ENCODE results near the gene ASCC2. TPM values are rescaled to one million over a fixed set of nuclear protein-coding genes. Genes with fewer than 3 reads are reported as not detected.

The ASCC2 gene
- total and polyA plus RNA-seq, 2 of the 4 experiments (the other 2 are of a cell fraction), result 40.0 to 62.2 TPM

DNA sequence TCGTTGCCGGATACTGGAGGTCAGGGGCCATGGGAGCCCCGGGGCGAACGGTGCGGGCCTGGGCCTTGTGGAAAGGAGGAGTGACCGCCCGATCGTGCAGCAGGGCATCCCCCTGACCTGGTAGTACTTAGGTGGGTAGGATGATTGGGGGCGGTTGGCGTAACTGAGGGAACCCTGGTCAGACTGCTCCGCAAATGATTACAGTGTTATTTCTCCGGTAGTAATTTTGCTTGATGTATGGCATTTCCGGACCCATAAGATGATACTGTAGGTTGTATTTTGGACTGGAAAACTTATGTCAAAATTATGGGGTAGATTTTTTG is 45.7 kb upstream of the ASCC2 start:
- peak; percentile 8; the same call in 1 of the 2 replicates for ATAC-seq (ENCODE audit: low read depth)
- Histone ChIP-seq H2BK5ac (ENCODE audit: low read depth, low read length, poor library complexity, severe bottlenecking) (peak overlapping the region; percentile 79), H3K27me3 (ENCODE audit: control insufficient read depth, insufficient read depth, low read length) (no peaks in the 10 kb centered on the region), H3K79me1 (ENCODE audit: low read depth in 1 of 2, low read length in 2 of 2) (peaks cover 5 to 37% of the 10 kb centered on the region in 2 experiments; a peak in 3 of 4 replicates), H3K14ac (replicated peaks; ENCODE audit: low read depth, low read length) (peak overlapping the region; percentile 95), H2AK9ac (replicated peaks; ENCODE audit: low read depth, low read length, poor library complexity) (peak overlapping the region; percentile 95), H3K27ac (ENCODE audit: insufficient read depth, low read length) (peak overlapping the region; percentile 83), H3K36me3 (ENCODE audit: control insufficient read depth, insufficient read depth, low read length) (no peaks in the 10 kb centered on the region), H4K20me1 (ENCODE audit: insufficient read depth, low read length) (peaks cover 51% of the 10 kb centered on the region), H3K56ac (ENCODE audit: extremely low read depth, insufficient read depth, low read length) (no peak overlapping the region; the same call in 1 of the 2 replicates), H3K4me2 (ENCODE audit: low read depth, low read length) (peak overlapping the region; percentile 98), H2BK20ac (ENCODE audit: low read depth, low read length) (no peak overlapping the region), H4K8ac (ENCODE audit: low read depth in 2 of 2, low read length in 2 of 2) (peak overlapping the region in 1 of 2 experiments; percentile 63; a peak in 1 of 4 replicates), H3K4me3 (ENCODE audit: insufficient read depth, low read depth, low read length) (peak overlapping the region; percentile 100), H2BK15ac (ENCODE audit: low read depth, low read length) (no peak overlapping the region), H3K18ac (ENCODE audit: low read depth, low read length) (peak overlapping the region; percentile 76; the same call in 1 of the 2 replicates), H2AK5ac (ENCODE audit: low read depth, low read length) (peak overlapping the region; percentile 61; the same call in 1 of the 2 replicates), H3K9me1 (ENCODE audit: insufficient read depth, low read length) (peaks cover 3% of the 10 kb centered on the region), H3K4ac (ENCODE audit: low read depth, low read length) (peak overlapping the region; percentile 85), H4K5ac (ENCODE audit: low read depth, low read length) (no peak overlapping the region), H4K91ac (ENCODE audit: insufficient read depth, low read depth, low read length) (peak overlapping the region; percentile 48; the same call in 1 of the 2 replicates), H3K9me3 (ENCODE audit: control insufficient read depth, insufficient read depth, low read length) (no peaks in the 10 kb centered on the region), H2BK120ac (ENCODE audit: low read depth, low read length) (peak overlapping the region; percentile 13; the same call in 1 of the 2 replicates), H3K4me1 (ENCODE audit: control insufficient read depth, insufficient read depth, low read length) (peaks cover 5% of the 10 kb centered on the region), H3K23ac (ENCODE audit: low read depth, low read length) (peak overlapping the region; percentile 91), H2AFZ (replicated peaks; ENCODE audit: low read length, poor library complexity) (peak overlapping the region; percentile 96), H3K9ac (ENCODE audit: low read depth, low read length) (peak overlapping the region; percentile 95)
- ChIA-PET POLR2A (ENCODE audit: unreplicated experiment) (interaction anchor here (0.5 to 0.8 kb wide), 3 partner anchors 9 to 515 kb away, joined by 3 to 4 read pairs (median 3); no protein-coding TSS in a partner anchor), CTCF (interaction anchor here (0.6 to 0.8 kb wide), 2 partner anchors 48 to 122 kb away, joined by 3 read pairs; no protein-coding TSS in a partner anchor)
- DNase-seq, result peak; percentile 8
- WGBS, 2 experiments (ENCODE audit: extremely low coverage in 2 of 2, insufficient read length in 1 of 2), result 5% methylated on average over 4 of the region's 14 CpGs; no CpG with 5 or more reads in 1 of the 2 experiments
- in situ Hi-C loops (cut with MboI; ENCODE audit: low sequenced_read_pairs), result no loop called here
- dilution Hi-C loops (cut with HindIII; ENCODE audit: low sequenced_read_pairs, unreplicated experiment), result no loop called here
- TF ChIP-seq RAD21 (IDR thresholded peaks at IDR 0.05; ENCODE audit: low read length) (no peak), MAZ (IDR thresholded peaks at IDR 0.05; ENCODE audit: borderline replicate concordance, low read depth, low read length) (no peak), RCOR1 (IDR thresholded peaks at IDR 0.05; ENCODE audit: insufficient replicate concordance, low read length) (no peak), RFX5 (IDR thresholded peaks at IDR 0.05; ENCODE audit: low read depth, low read length) (no peak), FOS (IDR thresholded peaks at IDR 0.05; ENCODE audit: low read depth, low read length) (no peak), SMC3 (IDR thresholded peaks at IDR 0.05; ENCODE audit: low read depth, low read length) (no peak), MXI1 (IDR thresholded peaks at IDR 0.05; ENCODE audit: borderline replicate concordance, low read depth, low read length) (no peak), MAFK (IDR thresholded peaks at IDR 0.05; ENCODE audit: low read depth, low read length) (no peak)
- no TSS peak for BruUV-seq (replicated peaks)
- intact Hi-C loops (cut with micrococcal nuclease), result loop anchor here (2.0 kb wide), 1 partner anchor 41 kb away; no protein-coding TSS in a partner anchor

Measured in IMR-90 (cell line).